ENCODE results near the gene HPSE2.

DNA sequence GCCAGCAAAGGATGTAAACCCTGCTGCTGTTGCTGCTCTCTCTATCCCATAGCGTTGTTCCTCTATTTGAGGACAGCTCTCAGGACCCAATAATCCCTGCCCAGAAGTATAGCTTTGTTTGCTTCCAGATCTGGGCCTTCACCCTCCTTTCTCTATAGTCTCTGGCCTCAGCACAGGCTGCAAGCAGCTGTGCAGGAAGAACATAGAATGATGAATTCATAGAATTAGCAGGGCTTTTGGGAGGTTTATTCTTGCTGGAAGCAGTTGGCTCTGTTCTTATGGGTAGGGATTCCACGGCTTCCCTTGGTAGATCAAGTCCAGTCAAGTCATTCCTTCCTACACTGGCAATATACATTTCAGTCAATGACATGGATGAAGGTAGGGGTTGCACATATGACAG is 354.7 kb downstream of the HPSE2 start:
- TF ChIP-seq, protein P1, sequence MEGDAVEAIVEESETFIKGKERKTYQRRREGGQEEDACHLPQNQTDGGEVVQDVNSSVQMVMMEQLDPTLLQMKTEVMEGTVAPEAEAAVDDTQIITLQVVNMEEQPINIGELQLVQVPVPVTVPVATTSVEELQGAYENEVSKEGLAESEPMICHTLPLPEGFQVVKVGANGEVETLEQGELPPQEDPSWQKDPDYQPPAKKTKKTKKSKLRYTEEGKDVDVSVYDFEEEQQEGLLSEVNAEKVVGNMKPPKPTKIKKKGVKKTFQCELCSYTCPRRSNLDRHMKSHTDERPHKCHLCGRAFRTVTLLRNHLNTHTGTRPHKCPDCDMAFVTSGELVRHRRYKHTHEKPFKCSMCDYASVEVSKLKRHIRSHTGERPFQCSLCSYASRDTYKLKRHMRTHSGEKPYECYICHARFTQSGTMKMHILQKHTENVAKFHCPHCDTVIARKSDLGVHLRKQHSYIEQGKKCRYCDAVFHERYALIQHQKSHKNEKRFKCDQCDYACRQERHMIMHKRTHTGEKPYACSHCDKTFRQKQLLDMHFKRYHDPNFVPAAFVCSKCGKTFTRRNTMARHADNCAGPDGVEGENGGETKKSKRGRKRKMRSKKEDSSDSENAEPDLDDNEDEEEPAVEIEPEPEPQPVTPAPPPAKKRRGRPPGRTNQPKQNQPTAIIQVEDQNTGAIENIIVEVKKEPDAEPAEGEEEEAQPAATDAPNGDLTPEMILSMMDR (IDR thresholded peaks at IDR 0.05), result no peak
- TF ChIP-seq POLR2A (IDR thresholded peaks at IDR 0.05), result no peak
